Kidney glomerular epithelial cell (primary cell): ENCODE results near the gene DESI2.

Source experiments
- DNase-seq: peaks from one replicate; lab custom pipeline; 2025; lab: John Stamatoyannopoulos, UW

DESI2 gene

DNA sequence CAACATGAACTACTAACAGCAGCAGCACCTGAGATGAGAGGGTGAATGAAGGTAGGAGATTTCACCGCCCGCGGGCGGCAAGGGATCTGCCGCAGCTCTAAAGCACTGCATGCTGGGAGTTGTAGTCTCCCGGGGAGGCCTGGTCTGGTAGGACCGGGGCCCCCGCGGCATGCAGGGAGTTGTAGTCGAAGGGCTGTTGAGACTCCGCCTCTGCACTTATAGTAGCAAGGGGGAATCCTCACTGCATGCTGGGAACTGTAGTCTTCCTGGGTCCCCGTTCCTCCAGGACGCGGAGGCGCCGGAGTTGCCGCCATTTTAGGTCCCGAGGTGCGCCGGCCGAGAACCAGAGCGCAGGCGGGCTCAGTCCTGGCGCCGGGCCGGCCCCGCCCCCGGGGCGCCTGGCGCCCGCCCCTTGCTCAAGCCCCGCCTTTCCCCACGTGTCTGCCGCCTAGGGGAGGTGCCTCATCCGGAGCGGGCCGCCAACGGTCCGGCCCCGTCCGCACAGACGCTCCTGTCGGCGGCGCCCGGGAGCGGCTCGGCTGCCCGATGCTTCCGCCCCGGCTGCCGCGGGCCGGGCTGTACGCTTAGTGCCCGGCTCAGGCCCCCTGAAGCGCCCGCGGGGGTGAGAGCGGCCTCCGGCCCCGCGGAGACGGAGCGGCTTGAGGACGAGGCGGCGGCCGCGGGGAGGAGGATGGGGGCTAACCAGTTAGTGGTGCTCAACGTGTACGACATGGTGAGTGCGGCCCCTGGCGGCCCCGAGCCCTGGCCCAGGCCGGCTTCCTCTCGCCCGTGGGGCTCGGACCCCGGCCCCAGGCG lies at the start of gene DESI2:
Gene DESI2, plus strand, starts transcription at position 504 of the 816 bp plus-strand sequence. Its CDS starts 188 bp downstream, at position 692.
- DNase-seq, result peak; percentile 97

DNA sequence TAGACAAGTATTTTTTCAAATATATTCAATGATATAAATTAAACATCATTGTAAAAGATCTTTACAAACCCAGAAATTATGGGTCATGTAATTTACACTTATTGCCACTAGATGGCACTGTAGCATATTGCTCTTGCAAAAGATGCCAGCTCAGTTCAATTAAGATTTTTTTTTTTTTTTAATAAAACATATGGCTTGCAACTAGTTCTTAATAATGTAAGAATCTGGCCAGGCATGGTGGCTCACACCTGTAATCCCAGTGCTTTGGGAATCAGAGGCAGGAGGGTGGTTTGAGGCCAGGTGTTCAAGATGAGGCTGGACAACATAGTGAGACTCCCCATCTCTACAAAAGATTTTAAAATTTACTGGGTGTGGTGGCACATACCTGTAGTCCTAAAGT lies 49.4 kb upstream of the DESI2 start:
- DNase-seq, result peak; percentile 49

DNA sequence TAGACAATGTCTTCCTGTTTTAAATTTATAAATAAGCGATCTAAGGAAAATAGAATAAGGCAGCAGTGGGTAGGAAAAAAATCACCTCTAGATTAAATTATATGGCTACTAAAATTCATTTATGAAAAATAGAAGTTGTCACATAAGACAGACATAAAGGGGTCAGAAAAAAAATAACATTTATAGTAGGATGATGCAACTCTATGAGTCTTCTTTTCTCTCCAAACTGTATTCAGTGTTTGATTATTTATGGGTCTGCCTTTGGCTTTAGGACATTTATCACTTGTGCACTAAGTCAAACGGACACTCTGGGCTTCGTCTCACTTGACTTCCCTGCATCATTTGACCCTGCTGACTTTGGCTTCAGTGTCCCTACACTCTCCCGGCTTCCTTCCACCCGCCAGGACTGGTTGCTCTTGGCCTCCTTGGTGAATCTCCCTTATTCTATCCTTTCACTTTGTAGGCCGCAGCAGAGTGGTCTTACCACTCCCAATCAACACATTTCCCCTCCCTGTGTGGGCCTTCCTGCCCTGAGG lies 47.0 kb upstream of the DESI2 start:
- no peak for DNase-seq

DNA sequence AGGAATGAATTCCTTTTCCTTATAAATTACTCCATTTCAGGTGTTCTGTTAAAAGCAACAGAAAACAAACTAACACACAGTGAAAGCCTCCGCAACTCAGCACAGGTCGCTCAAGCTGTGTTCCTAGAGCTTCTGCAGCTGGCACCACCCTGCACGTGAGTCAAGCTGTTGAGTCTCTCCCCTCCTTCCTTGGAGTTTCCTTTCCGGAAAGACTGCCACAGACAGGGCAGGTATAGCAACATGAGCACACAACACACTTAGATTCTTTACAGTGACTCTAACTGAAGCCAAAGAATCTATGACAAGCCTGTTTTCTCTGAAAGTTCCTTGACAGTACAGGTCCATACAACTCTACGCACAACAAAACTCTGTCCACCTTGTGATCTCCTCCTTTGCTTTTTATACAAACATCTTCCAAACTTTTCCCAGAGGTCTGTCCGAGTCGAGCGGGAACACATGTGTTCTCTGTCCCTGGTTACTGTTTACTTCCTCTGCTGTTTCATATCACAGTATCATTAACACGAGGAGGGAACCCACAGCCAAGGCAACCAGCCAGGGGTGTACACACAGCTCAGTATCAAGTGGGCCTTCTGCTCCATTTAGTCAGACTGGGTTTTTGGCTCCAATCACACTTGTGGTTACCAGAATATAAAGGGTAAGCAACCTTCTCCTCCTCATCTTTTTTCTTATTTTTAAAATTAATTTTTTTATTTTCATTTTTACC lies 38.7 kb upstream of the DESI2 start:
- DNase-seq, result no peak

DNA sequence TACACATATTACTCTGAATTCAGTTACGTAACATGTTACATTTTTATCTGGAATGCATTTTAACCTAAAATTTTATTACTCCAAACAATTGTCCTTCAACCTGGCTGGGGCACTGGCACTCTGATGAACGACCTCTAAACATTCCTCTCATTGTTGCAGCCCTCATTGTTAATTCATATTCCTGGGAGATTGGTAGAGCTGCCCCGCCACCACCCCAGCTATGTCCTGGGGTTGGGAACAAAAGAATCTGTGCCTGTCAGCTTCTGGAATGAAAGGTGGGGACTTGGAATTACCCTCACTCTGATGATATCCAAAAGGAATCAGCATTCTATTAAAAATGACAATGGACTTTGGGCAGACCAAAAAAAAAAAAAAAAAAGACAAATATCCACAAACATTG lies 38.0 kb upstream of the DESI2 start:
- DNase-seq, result no peak

DNA sequence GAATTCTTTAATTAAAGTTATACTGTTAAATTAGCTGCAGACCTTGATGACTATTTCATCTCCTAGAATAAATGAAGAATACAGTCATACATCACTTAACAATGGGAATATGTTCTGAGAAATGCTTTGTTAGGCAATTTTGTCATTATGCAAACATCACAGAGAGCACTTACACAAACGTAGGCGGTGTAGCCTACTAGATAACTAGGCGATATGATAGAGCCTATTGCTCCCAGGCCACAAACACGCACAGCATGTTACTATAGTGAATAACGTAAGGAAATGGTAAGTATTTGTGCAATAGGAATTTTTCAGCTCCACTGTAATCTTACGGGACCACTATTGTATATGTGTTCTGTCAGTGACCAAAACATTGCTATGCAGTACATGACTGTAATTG lies 37.6 kb upstream of the DESI2 start:
- DNase-seq, result no peak

DNA sequence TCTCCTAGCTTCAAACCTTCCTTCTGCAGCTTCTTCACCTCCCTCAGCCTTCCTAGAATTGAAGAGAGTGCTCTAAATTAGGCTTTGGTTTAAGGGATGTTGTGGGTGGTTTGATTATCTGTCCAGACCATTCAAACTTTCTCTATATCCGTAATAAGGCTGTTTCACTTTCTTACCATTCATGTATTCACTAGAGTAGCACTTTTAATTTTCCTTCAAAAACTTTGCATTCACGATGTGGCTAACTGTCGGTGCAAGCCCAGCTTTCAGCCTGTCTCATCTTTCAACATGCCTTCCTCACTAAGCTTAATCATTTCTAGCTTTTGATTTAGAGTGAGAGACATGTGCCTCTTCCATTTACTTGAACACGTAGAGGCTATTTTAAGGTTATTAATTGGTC lies 26.2 kb upstream of the DESI2 start:
- no peak for DNase-seq

DNA sequence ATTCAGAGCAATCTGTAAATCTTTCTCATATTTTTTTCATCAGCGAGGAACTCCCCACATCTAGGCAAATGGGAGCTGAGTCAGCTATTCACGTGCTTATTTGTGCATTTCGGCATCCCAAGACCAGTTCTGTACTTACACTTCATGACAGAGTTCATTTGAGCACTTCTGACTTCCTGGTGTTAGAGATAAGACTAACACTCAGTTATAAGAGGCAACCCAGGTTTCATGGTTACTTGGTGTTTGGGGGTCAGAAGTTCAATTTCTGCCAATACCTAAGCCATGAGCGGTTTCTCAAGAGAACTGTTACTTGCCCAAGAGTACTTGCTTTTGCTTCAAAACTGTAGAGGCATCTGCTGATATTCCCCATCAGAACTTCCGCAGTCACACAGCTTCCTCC lies 24.1 kb upstream of the DESI2 start:
- DNase-seq, result no peak

DNA sequence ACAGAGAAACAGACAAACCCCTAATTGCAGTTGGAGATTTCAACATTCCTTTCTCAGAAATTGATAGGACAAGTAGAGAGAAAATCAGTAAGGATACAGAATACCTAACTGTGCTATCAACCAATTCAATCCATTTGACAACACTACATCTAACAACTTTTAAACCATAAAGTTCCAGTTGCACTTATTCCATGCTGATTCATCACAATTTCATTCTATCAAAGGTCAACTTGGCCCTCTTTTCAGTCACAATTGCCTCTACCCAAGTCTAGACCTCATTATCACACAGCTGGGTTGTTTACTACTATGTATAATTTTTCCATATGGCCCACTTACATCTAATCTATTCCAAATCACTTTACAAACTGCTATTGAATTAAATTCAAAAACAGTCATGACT lies 19.8 kb upstream of the DESI2 start:
- no peak for DNase-seq

DNA sequence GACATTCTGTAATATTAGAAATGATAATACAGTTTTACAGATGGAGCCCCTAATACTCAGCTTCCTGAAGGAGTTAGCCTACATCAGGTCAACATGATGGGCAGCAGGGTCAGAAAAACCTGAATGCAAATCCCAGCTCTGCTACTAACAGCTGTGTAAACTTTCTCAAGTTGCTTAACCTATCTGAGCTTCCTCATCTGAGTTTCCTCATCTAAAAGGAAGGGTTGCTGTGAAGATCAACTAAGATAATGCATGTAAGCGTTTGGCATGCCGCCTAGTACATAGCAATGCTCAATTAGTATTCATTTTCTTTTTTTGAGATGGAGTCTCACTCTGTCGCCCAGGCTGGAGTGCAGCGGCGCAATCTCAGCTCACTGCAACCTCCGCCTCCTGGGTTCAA lies 18.4 kb upstream of the DESI2 start:
- no peak for DNase-seq

DNA sequence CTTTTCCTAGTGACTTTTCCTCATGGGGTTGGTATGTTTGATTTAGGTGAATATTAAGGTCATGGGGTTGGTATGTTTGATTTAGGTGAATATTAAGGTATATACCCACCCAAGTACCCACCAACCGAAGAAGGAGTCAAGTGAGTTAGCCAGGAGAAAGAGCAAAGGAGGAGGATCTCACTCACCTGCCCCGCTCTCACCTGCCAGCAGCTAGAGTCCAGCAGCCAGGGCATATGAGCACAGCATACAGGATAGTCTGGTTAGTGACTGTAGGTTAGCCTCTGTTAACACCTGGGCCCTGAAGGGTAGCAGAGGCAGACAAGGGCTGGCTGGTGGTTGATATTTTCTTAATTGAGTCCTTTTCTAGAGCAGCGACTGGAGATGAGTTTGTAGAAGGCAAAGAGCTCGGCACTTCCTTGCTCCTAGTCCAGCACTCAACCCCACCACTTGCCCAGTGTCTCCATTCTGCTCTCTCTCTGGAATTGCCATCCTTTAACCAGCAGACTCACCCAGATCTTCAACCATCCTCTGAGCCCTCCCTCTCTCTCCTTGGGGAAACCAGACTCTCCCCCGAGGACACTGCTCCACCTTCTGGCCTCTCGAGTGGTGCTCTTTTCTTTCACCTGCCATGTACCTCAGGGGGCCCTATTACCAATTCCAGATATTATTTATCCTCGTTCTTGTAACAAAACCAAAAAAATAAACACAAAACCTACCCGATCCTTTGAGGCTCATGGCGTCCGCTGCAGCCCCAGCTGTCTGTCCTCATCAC lies 16.3 kb upstream of the DESI2 start:
- DNase-seq, result no peak

DNA sequence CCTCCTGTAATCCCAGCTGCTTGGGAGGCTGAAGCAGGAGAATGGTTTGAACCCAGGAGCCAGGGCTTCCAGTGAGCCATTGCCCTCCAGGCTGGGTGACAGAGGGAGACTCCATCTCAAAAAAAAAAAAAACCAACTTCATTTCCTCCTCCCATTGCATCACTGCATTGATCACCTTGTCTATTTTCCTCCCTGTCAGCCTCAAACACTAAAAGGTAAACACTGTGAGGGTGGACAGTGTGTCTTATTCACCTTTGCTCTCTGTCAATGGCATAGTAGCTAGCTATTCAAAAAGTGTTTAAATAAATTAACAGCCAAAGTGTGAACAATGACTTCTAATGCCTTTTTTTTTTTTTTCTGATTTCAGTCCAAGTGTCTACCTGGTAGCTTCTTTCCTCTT lies 13.4 kb upstream of the DESI2 start:
- DNase-seq, result no peak

DNA sequence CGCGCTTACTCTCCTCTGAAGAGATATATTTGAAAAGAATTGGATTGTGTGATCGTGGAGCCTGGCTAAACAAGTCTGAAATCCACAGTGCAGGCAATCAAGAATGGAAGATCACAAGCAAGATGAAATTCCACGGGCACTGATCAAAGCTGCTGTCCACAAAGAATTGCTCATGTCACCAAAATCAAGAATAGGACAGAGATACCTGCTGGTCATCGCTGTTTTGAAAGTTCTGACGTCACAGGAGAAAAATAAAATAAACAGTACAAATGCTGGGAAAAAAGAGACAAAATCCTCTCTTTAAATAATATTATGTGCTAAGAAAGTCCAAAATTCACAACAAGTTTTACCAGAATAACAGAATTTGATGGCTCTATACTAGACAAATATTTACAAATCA lies 12.0 kb upstream of the DESI2 start:
- no peak for DNase-seq

DNA sequence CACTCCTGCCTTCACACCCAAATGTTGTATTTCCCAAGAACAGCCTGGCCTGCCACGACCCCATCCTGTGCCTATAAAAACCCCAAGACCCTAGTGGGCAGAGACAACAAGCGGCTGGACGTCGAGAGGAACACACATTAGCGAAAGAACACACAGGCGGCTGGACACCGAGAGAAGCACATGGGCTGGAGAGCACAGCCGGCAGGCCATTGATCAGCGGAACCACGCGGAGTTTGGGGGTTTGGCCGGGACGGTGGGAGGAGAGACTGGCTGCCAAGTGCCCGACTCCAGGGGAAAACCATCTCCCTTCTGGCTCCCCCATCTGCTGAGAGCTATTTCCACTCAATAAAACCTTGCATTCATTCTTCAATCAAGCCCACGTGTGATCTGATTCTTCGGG lies 10.4 kb upstream of the DESI2 start:
- no peak for DNase-seq

DNA sequence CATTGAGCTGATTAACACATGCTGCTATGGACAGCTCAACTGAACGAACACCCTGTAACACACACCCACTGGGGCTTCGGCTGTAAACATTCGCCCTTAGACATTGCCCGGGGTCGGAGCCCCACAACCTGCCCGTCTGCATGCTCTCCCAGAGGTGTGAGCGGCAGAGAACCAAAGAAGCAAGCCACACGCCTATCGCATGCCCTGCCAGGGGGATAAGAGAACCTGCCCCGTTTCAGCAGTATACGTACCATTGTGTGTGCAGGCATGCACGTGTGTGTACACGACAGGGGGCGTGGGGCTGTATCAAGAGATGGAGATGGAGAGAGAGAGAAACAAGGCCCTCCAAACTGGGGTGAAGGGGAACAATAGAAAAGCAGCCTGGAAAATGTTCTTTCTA lies 9.9 kb upstream of the DESI2 start:
- no peak for DNase-seq

DNA sequence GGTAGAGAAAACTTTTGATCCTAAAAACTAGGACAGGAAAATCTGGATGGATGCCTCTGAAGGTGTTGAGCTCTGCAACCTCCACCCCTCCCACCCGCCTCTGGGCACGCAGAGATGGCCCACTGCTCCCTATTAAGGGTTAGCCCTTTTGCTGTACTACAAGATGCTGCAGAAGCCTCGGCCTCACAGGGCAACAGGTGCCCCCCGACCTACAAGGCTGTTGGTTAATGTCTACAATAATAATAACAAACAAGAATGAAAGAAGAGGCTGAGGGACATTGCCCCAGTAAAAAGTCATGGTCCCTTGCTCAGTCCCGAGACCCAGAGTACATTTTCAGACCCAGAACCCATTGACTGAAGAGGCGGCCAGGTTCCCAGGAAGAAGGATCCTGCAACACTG lies 7.5 kb upstream of the DESI2 start:
- no peak for DNase-seq

DNA sequence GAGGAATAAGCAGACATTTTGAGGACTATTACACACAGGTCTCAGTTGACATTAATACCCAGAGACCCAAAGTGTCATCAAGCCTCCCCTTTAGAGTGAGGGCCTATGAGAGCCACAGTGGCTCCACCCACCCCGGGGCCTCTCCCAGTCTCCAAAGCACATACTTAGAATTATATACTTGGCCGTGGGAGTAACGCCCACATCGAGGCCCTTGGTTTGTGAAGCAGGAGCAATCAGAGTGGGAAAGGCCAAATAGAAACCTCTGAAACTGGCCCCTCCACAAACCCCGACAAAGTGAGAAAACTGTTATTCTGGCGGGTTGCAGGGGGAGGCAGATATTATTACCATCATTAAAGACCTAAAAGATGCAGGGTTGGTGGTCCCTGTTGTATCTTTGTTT lies 7.0 kb upstream of the DESI2 start:
- DNase-seq, result no peak

DNA sequence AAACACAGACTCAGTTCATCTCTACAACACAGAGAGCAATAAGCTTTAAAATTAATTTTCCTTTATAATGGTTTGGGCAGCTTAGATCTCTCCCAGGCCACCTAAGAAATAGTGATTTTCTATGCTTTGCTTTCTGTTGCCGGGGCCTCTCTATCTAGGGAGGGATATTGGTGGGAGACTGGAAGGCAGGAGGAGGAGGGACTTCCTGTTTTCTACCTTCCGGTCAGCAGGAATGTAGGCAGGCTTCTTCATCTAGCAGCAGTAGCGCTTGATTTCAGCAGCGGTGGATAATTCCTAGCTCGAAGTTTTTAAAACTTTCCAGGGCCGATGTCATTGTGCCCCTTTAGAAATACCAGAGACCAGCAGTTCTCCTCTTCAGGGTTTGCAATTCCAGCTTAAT lies 5.1 kb upstream of the DESI2 start:
- no peak for DNase-seq

DNA sequence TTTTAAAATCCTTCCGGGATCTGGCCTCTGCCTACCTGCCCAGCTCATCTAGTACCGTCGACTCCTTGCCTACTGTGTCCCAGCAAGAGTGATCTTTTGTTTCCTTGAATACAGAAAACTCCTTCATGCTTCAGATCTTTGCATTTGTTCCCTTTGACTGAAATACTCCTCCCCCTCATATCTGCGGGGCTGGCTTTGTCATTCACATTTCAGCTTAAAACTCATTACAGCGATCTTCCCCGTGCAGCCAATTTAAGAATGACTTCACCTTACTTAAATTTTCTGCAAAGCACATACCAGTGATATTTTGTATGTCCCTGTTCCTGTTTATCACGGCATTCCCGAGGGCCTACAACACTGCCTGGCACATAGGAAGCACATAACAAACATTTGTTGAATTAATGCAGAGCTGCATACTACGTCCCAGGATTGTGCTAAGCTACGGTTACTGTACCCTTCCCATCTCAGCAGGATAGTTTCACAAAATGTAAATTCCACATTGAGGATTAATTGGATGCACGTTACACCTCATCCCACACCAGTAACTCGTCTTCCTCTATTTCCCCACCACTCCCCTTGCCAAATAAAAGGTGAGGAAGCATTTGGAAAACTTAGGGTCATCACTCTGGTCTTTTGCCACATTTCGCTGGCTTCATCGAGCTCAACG lies 837 bp upstream of the DESI2 start:
- peak; percentile 53 for DNase-seq

DNA sequence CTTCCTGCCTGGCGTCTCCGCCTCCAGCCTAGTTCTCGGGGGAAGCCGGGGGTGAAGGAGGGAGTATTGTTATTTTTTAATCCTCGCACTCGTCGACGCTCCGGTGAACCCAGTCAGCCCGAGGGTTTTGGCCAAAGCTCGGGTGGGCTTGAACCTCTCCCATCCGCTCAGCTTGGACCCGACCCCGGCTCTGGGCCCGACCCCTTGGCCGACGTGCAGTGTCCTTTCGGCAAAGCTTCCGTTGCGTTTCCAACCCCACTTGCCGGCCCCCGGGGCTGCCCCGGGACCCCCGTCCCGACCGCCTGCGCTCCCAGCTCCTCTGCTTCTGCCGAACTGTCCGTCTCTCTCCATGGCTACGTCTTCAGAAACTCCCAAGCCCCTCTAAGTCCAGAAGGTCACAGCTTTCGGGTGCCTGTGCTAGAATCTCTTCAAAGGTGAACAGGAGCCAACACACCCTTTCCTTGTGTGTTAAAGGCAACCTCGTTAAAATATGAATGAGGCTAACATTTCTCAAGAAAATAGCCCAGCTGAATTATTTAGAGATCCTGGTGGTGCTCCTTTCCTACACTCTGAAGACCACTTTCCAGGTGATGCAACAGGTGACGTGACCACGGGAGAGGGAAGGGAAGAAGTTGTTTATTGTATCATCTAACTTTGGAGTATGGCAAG lies 647 bp downstream of the DESI2 start:
- no peak for DNase-seq
